ENCODE data around the gene C10orf90.

C10orf90 gene

GRCh38 chr10:126628746-126629145 is 41.7 kb downstream of the C10orf90 start:
- DNase-seq, result no peak

- DNase-seq, result no peak
Measured at GRCh38 chr10:126621846-126622245, 48.6 kb downstream of the C10orf90 start.

GRCh38 chr10:126618466-126618865 is 52.0 kb downstream of the C10orf90 start:
- no peak for DNase-seq

GRCh38 chr10:126617733-126618132 is 52.8 kb downstream of the C10orf90 start:
- DNase-seq, result no peak

GRCh38 chr10:126617208-126617607 is 53.3 kb downstream of the C10orf90 start:
- no peak for DNase-seq

- no peak for DNase-seq
Measured at GRCh38 chr10:126616737-126617136, 53.8 kb downstream of the C10orf90 start.

- DNase-seq, result no peak
Measured at GRCh38 chr10:126611303-126611702, 59.2 kb downstream of the C10orf90 start.

GRCh38 chr10:126609566-126609965 is 60.9 kb downstream of the C10orf90 start:
- DNase-seq, result no peak

GRCh38 chr10:126599949-126600682 is 70.4 kb downstream of the C10orf90 start:
- DNase-seq, result no peak

- no peak for DNase-seq
Measured at GRCh38 chr10:126598009-126598408, 72.5 kb downstream of the C10orf90 start.

GRCh38 chr10:126597211-126597610 is 73.3 kb downstream of the C10orf90 start:
- DNase-seq, result no peak

GRCh38 chr10:126596472-126597016 is 73.9 kb downstream of the C10orf90 start:
- no peak for DNase-seq

GRCh38 chr10:126595160-126595559 is 75.3 kb downstream of the C10orf90 start:
- DNase-seq, result no peak

GRCh38 chr10:126593968-126594701 is 76.4 kb downstream of the C10orf90 start:
- DNase-seq, result no peak

- DNase-seq, result no peak
Measured at GRCh38 chr10:126592901-126593300, 77.6 kb downstream of the C10orf90 start.

GRCh38 chr10:126588024-126588423 is 82.5 kb downstream of the C10orf90 start:
- no peak for DNase-seq

GRCh38 chr10:126586878-126587277 is 83.6 kb downstream of the C10orf90 start:
- no peak for DNase-seq

GRCh38 chr10:126586128-126586527 is 84.4 kb downstream of the C10orf90 start:
- DNase-seq, result no peak

GRCh38 chr10:126585249-126586017 is 85.1 kb downstream of the C10orf90 start:
- no peak for DNase-seq

- DNase-seq, result no peak
Measured at GRCh38 chr10:126584836-126585235, 85.7 kb downstream of the C10orf90 start.

GRCh38 chr10:126583552-126584200 is 86.8 kb downstream of the C10orf90 start:
- no peak for DNase-seq

GRCh38 chr10:126581648-126582046 is 88.8 kb downstream of the C10orf90 start:
- DNase-seq, result no peak
